ENCODE data around the gene LLGL2. TPM values are rescaled to one million over a fixed set of nuclear protein-coding genes. Genes with fewer than 3 reads are reported as not detected.

LLGL2 gene
- total RNA-seq, 1 donor from 2014 or later = 111 TPM

GRCh38 chr17:75621489-75621888, 96.0 kb downstream of the LLGL2 start:
- no peak overlapping the region for H3K27ac ChIP-seq
- DNase-seq = no peak
- no peak for TF ChIP-seq CTCF (IDR thresholded peaks at IDR 0.05)
- intact Hi-C loops (cut with DNase I) = no loop called here
- no peak overlapping the region for H3K4me3 ChIP-seq
- H3K9me3 ChIP-seq = no peaks in the 10 kb centered on the region
- no peaks in the 10 kb centered on the region for H3K27me3 ChIP-seq (ENCODE audit: low read depth)
- H3K4me1 ChIP-seq = no peaks in the 10 kb centered on the region
- no peak for ATAC-seq
- H3K36me3 ChIP-seq = peaks cover 92% of the 10 kb centered on the region

- DNase-seq (no peak), ATAC-seq (no peak)
- Histone ChIP-seq H3K27me3 (ENCODE audit: low read depth) (no peaks in the 10 kb centered on the region), H3K9me3 (no peaks in the 10 kb centered on the region), H3K36me3 (peaks cover 92% of the 10 kb centered on the region), H3K4me3 (no peak overlapping the region), H3K27ac (no peak overlapping the region), H3K4me1 (no peaks in the 10 kb centered on the region)
- intact Hi-C loops (cut with DNase I) = no loop called here
- no peak for TF ChIP-seq CTCF (IDR thresholded peaks at IDR 0.05)
Measured at GRCh38 chr17:75622076-75622475, 96.6 kb downstream of the LLGL2 start.

GRCh38 chr17:75622771-75623273, 97.3 kb downstream of the LLGL2 start:
- Histone ChIP-seq H3K36me3 (peaks cover 90% of the 10 kb centered on the region), H3K4me1 (no peaks in the 10 kb centered on the region), H3K27me3 (ENCODE audit: low read depth) (no peaks in the 10 kb centered on the region), H3K27ac (no peak overlapping the region), H3K9me3 (no peaks in the 10 kb centered on the region), H3K4me3 (no peak overlapping the region)
- ATAC-seq (no peak), DNase-seq (no peak)
- TF ChIP-seq CTCF (IDR thresholded peaks at IDR 0.05) = no peak
- intact Hi-C loops (cut with DNase I) = no loop called here

- Histone ChIP-seq H3K4me3 (no peak overlapping the region), H3K4me1 (no peaks in the 10 kb centered on the region), H3K27ac (no peak overlapping the region), H3K36me3 (peaks cover 84% of the 10 kb centered on the region), H3K27me3 (ENCODE audit: low read depth) (no peaks in the 10 kb centered on the region), H3K9me3 (no peaks in the 10 kb centered on the region)
- ATAC-seq = no peak
- TF ChIP-seq CTCF (IDR thresholded peaks at IDR 0.05) = no peak
- intact Hi-C loops (cut with DNase I) = no loop called here
- no peak for DNase-seq
Measured at GRCh38 chr17:75623386-75623785, 97.9 kb downstream of the LLGL2 start.

GRCh38 chr17:75624021-75624420, 98.5 kb downstream of the LLGL2 start:
- DNase-seq (no peak), ATAC-seq (no peak)
- H3K4me1 ChIP-seq = no peaks in the 10 kb centered on the region
- intact Hi-C loops (cut with DNase I) = no loop called here
- no peak for TF ChIP-seq CTCF (IDR thresholded peaks at IDR 0.05)
- H3K9me3 ChIP-seq = no peaks in the 10 kb centered on the region
- no peaks in the 10 kb centered on the region for H3K27me3 ChIP-seq (ENCODE audit: low read depth)
- H3K4me3 ChIP-seq = no peak overlapping the region
- peaks cover 78% of the 10 kb centered on the region for H3K36me3 ChIP-seq
- H3K27ac ChIP-seq = no peak overlapping the region

Small RNA genes within 50 kb of the gene (microRNA-seq; reads per million reads assigned to microRNA genes)
- gene MIR6785 (ENCODE audit: borderline number of aligned reads) = not detected

Other genes with a start within 250 kb of the LLGL2 start
- 41.5 TPM for gene SLC25A19, start 236.3 kb upstream of the LLGL2 start, total RNA-seq
- gene GRB2, start 120.0 kb upstream of the LLGL2 start, total RNA-seq = 181 TPM
- 89.5 TPM for gene TMEM94, start 69.1 kb upstream of the LLGL2 start, total RNA-seq
- gene CASKIN2, start 10.2 kb upstream of the LLGL2 start, total RNA-seq = 68.8 TPM
- gene TSEN54, start 9.2 kb upstream of the LLGL2 start, total RNA-seq = 20.4 TPM
- 181 TPM for gene MYO15B, start 62.1 kb downstream of the LLGL2 start, total RNA-seq
- 2.7 TPM for gene SMIM5, start 107.7 kb downstream of the LLGL2 start, total RNA-seq
- 39.4 TPM for gene RECQL5, start 141.5 kb downstream of the LLGL2 start, total RNA-seq
- 73.0 TPM for gene SAP30BP, start 141.6 kb downstream of the LLGL2 start, total RNA-seq
- gene ITGB4, start 195.8 kb downstream of the LLGL2 start, total RNA-seq = 34.7 TPM
- gene GALK1, start 239.5 kb downstream of the LLGL2 start, total RNA-seq = 34.0 TPM

Data from lower lobe of right lung (tissue), 2 donors.